A172 (cell line): ENCODE data around the gene FAXDC2. TPM values are rescaled to one million over a fixed set of nuclear protein-coding genes. Genes with fewer than 3 reads are reported as not detected.
"Not testable (repeated sequence)": the region's sequence is repeated elsewhere in the genome, so short reads cannot be mapped to it uniquely, and the experiment has no call there.

Experiments
- DNase-seq: peaks from one replicate; pipeline ENCODE4 v3.0.0-alpha.2; 2015; ENCODE audit warnings: low spot score
- total RNA-seq: library from RNA; depleted of rRNA; stranded (reverse); fragments of >200 nt; shearing (Covaris generic); gene quantifications from 2 replicates; pipeline ENCODE4 v1.2.3, GENCODE V29; 2014

Gene FAXDC2
- total RNA-seq, 1 experiment from 2014 or later, result 3.5 TPM

DNA sequence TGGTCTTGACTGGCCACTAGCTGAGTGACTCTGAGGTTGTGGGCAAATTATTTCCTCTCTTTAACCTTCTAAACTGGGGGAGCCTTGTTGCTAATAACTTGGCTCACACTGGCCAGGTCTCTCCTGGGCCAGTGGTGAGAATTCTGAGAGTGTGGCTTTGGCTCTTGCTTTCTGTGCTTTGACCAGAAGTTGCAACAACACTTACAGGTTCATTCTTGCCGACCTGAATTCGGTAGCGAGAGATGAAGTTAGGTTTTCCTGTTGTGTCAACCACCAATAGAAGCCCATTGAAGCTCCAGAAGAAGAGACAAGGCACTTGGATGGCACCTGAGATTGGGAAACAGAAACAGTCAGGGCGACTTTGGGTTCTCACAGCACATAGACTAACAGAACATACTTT is 19.8 kb downstream of the FAXDC2 start:
- no peak for DNase-seq

DNA sequence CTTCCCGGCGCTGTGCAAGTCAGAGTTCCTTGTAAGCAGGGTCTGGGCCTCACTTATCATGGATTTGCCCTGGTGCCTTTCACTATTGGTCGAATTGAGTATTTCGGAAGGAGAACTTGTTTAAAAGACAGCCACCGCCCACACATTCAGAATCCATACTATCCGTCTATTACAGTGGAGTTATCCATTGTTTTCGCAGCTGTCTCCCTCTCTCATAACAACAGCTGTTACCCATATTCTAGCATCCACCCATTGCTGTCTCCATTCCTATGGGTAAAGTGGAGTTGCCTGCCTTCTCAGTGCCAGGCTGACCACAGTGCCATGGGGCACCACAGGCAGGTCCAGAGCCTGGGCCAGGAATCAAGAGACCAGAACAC is 20.2 kb downstream of the FAXDC2 start:
- peak; percentile 43 for DNase-seq

- peak; percentile 88 for DNase-seq
Observed at GRCh38 chr5:154829589-154830218, 20.7 kb downstream of the FAXDC2 start.

GRCh38 chr5:154829181-154829588 is 21.2 kb downstream of the FAXDC2 start:
- peak; percentile 46 for DNase-seq

- DNase-seq, result no peak
Observed at GRCh38 chr5:154824070-154824469, 26.3 kb downstream of the FAXDC2 start.

- DNase-seq, result no peak
Observed at GRCh38 chr5:154823605-154824004, 26.8 kb downstream of the FAXDC2 start.

GRCh38 chr5:154822896-154823295 is 27.5 kb downstream of the FAXDC2 start:
- not testable (repeated sequence) for DNase-seq

DNA sequence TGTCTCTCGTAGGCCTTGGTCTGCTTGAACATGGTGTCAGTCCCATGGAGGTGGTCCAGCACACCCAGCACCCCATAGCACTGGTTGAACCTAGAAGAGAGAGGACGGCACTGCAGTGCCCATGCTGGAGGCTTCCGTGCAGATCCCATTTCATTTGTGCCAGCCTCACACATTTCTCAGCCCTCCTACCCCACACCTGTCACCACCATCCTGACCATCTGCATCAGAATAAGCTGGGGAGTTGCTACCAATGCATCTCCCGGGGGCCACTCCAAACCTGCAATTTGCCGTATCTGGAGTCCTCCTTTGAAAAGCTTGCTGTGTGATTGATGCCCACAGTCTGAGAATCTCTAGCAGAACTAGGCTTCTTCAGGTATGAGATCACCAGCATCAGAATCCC is 30.0 kb downstream of the FAXDC2 start:
- DNase-seq, result no peak

- DNase-seq, result no peak
Observed at GRCh38 chr5:154819546-154819945, 30.9 kb downstream of the FAXDC2 start.

DNA sequence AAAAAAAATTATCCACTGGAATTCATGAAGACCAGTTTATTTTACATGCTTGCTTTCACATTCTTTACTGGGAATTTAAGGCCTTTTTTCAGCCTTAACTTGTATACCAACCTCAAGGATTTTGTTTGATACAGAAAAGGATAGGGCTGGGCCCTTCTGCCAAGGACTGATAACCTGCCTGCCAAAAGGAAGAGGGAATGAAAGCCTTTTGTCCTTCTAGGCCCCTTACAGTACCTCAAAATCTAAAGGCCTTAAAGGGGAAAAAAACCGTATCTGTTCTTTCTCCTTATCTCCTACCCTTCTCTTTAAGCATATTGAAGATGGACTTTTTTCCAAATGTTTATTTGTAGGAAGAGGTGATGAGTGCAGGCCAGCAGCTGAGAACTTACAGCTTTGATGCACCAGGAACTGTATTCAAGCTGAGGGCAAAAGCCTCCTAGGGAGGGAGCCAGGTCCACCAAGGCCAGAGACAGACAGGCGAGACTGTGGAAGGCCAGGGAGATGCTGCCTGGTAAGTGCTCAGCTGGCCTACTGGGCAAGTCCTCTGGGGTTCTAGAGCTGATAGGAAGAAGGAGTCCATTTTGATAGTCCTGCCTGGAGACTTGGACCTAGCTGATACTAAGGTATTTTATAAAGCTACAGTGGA is 31.8 kb downstream of the FAXDC2 start:
- no peak for DNase-seq

DNA sequence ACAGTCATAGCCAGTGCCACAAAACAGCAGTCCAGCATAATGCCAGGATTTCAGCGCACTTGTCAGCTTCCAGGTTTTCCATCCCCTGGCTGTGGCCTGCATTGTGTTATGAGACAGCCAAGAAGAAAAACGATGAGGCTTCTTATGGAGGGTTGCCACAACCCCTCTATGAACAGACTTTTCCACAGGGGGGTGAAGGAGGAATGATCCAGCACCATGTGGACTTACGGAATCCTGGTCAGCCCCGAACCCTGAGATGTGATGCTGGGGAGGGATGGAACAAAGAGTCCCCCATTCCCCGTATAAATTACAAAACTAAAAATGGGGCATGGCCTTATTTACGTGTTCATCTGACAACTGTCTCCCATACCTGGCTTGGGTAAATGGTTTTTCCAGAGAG is 32.6 kb downstream of the FAXDC2 start:
- DNase-seq, result no peak

GRCh38 chr5:154816891-154817492 is 33.4 kb downstream of the FAXDC2 start:
- no peak for DNase-seq

DNA sequence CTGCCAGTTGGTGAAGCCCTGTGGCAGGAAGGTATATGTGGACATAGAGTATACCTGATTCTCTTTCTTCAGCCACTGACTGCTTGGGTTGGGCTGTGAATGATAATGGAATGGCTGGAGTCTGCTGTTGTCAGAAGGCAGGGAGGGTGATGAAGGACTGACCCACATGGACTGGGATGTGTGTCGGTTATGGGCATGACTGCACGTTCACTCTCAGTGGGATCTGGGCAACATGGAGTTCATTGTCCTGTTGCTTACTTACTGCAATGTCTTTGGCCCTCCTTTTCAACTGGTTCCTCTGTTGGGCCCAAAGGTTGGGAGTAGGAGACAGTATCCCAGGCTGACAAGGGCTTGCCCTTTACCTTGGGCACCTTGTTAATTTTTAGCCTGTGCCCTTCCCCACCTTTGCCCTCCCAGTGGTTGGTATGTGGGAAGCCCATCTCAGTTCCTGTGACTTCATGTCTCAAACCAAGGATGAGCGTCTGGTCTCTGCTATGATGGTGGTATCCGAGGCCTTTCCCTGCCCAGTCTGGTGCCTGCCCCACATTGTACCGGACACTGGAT is 34.6 kb downstream of the FAXDC2 start:
- DNase-seq, result no peak

- no peak for DNase-seq
Observed at GRCh38 chr5:154815025-154815424, 35.4 kb downstream of the FAXDC2 start.

DNA sequence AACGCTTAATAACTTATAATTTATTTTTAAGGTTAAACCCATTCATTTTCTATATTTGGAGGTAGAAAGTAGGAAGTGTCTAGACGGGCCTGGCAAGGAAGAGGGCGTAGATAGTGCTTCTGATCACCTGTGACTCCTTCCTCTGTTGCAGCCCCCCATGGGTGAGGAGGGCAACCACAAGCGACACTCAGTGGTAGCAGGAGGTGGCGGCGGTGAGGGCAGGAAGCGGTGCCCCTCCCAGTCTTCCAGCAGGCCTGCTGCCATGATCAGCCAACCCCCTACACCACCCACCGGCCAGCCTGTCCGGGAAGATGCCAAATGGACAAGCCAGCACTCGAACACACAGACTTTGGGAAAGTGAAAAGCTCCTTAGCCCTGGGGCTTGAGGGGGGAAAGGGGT is 36.7 kb downstream of the FAXDC2 start:
- no peak for DNase-seq

- no peak for DNase-seq
Observed at GRCh38 chr5:154813158-154813557, 37.2 kb downstream of the FAXDC2 start.

DNA sequence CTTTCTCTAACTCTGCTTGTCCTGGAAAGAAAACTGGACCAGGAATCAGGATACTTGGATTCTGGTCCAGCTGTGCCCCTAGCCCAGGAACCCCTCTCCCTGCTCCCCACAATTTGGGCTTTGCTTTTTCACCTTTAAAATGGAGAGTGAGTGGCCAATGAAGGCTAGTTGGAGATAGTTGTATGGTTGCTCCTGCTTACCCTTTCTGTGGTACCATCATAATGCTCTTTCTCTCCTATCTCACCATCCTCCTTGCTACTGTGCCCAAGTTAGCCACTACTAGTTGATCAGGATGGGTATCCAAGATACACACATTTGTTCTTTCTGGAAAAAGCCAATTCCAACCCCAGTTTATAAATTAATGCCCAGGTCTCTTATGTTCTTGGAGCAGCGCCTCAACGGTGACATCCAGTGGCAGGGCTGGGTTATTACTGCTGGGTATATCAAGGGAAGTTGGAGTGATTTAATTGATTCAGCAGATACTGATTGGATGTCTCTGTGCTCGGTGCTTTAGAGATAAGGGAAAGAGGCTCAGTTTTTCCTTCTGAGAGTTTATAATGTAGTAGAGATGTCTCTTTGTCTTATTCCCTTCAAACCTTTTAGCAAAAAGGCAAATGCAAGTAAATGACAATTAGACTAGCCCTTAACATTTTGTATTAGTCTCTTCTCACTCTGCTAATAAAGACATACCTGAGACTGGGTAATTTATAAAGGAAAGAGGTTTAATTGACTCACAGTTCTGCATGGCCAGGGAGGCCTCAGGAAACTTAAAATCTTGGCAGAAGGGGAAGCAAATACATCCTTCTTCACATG is 38.5 kb downstream of the FAXDC2 start:
- peak; percentile 62 for DNase-seq

DNA sequence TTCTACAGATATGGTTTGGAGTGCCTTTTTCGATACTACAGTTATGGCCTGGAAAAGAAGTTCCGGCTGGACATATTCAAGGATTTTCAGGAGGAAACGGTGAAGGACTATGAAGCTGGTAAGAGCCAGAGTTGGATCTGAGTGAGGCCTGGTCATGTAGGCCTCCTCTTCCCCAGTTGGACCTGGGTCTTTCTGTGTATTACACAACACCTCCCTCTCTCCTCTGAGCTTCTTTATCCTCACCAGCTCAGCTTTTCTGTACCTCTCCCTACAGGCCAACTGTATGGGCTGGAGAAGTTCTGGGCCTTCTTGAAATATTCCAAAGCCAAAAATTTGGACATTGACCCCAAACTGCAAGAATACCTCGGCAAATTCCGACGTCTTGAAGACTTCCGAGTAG is 39.2 kb downstream of the FAXDC2 start:
- no peak for DNase-seq

DNA sequence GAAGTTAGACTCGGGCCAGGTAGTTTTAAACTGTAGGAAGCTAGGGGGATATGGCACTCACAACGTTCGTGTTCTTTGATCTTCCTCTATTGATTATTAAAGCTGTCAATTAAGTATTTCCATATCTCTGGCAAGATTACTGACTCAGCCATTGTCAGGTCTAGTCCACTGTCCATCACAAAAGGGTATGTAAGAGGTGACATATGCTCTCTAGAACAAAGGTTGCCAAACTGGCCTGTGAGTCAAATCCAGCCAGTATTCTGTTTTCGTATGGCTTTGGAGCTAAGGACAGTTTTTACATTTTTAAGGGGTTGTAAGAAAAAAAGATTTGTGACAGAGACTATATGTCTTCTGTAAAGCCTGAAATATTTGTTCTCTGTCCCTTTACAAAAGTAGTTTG is 44.2 kb downstream of the FAXDC2 start:
- no peak for DNase-seq

DNA sequence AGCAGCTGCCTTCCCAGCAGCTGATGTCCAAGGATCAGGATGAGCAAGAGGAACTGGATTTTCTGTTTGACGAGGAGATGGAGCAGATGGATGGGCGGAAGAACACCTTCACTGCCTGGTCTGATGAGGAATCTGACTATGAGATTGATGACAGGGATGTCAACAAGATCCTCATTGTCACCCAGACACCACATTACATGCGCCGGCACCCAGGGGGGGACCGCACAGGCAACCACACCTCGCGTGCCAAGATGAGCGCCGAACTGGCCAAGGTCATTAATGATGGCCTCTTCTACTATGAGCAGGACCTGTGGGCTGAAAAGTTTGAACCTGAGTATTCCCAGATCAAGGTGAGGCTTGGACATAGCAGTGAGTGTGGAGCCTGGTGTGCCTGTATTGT is 48.4 kb downstream of the FAXDC2 start:
- DNase-seq, result no peak

DNA sequence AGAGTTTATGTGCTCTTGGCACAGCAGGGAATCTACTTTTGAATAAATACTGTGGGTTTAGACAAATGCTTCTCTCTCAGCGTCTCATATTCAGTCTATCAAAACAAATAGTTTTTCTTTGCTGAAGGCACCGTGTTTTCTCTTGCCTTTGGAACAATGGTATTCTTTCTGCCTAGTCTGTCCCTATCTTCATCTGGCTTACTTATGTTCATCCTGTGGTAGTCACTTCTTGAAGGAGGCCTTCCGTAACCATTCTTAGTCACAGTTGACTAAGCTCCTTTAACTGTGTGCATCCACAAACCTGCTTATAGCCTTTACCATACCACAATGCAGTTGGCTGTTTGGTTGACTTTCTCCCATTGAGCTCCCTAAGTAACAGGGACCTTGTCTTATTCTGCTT is 49.3 kb downstream of the FAXDC2 start:
- no peak for DNase-seq

DNA sequence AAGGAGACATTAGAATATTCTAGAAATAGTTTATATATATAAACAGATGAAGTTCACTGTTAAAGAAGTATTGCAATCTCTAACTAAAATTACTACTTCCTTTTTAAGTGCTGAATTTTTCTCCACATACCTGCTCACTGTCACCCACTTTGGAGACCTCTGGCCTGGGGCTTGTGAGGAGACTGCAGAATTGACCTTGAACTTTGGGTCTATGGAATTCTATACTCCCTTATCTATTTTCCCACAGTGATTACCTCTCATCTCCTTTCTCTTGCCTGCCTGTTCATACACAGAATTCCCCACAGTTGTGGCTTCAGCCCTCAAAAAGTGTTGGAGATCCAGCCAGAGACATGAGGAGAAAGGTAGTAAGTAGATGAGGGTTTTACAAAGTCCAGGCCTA is 49.8 kb downstream of the FAXDC2 start:
- no peak for DNase-seq
